Embryonic facial prominence (tissue), 1 donor: ENCODE measurements around the gene BTG3.

Source experiments
- DNase-seq: peaks from one replicate; pipeline ENCODE4 v3.0.0-alpha.2; 2016; ENCODE audit errors: extremely low spot score

BTG3 gene

DNA sequence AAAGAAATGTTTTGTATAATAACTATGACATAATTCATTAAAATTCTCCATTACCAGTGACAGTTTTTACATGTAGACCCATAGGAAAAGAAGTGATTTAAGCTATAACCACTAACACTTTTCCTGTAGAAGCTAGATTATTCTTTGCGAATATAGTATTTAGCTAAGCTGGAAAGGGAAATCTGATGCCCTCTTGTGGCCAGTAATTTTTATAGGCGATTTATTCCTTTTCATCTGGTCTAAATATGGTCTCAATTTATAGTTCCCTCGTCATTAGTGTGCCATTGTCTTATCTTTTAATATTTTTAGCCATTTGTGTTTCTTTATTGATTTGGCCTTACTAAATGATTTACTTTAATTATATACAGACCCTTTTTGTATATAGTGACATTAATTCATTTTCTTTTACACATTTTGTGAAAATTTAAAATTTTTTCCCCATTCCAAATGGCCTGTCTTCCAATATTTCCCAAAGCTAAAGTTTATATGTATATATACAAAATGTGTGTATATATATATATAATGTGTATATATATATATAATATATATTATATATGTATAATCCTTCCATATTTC is 26.7 kb downstream of the BTG3 start:
- peak; percentile 20 for DNase-seq

GRCh38 chr21:17583898-17584297 is 28.8 kb downstream of the BTG3 start:
- DNase-seq, result no peak

- no peak for DNase-seq
These were observed 32.4 kb downstream of the BTG3 start for GRCh38 chr21:17580319-17580718.

GRCh38 chr21:17578876-17579275 is 33.8 kb downstream of the BTG3 start:
- DNase-seq, result no peak

GRCh38 chr21:17578162-17578561 is 34.5 kb downstream of the BTG3 start:
- no peak for DNase-seq

DNA sequence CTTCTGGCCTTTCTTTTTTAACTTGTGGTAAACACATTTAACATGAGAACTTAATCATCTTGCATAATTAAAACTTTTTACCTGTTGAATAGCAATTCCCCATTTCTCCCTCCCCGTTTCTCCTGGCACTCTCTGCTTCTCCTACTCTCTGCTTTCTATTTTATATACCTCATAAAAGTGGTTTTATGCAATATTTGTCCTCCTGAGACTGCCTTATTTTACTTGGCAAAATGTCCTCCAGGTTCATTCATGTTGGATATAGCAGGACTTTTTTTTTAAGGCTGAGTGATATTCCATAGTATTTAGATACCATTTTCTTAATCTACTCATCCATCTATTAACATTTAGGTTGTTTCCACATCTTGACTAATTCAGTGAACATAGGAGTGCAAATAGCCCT is 35.0 kb downstream of the BTG3 start:
- no peak for DNase-seq

GRCh38 chr21:17576080-17576835 is 36.4 kb downstream of the BTG3 start:
- DNase-seq, result no peak

DNA sequence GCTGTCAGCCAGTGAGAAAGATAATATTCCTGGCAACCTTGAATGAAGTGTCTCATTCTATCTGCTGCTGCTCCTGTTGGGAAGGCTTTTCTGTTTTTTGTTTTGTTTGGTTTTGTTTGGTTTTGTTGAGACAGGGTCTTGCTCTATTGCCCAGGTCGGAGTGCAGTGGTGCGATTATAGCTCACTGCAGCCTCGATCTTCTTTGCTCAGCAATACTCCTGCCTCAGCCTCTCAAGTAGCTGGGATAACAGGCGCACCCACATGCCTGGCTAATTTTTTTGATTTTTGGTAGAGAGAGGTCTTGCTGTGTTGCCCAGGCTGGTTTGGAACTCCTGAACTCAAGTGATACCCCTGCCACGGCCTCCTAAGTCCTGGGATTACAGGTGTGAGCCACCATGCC is 37.6 kb downstream of the BTG3 start:
- no peak for DNase-seq

DNA sequence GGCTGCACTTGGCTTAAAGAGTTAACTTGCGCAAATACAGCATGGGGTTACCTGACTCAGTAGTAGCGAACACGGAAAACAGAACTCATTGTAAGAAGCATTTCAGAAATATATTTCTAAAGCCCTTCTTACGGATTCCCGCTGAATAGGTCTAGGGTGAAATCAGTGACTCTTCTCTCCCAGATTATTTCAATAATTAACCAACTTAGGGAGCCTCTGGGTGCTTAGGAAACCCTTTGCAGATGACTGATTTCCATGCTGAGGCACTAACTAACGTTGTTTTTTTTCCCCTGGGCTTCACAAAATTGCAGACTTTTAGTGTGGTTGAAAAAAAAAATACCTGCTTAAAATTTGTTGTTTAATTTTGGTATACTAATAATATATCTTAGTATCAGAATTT is 40.3 kb downstream of the BTG3 start:
- no peak for DNase-seq

DNA sequence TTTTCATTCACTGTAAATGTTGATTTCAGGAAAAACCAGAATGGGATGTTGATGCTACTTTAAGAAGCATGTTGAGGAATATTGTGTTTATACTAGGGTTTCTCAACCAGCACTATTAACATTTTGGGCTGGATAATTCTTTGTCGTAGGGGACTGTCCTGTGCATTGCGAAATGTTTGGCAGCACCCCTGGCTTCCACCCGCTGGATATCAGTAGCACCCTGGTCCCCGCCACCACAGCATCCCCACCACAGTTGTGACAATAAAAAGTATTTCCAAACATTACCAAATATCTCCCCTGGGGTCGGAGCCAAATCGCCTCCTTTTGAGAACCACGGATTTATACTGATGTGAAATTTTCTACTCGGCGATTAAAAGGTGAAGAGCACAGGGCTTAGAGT is 41.9 kb downstream of the BTG3 start:
- DNase-seq, result no peak

- no peak for DNase-seq
These were observed 52.2 kb downstream of the BTG3 start for GRCh38 chr21:17560377-17561025.

GRCh38 chr21:17554679-17555465 is 57.8 kb downstream of the BTG3 start:
- no peak for DNase-seq

DNA sequence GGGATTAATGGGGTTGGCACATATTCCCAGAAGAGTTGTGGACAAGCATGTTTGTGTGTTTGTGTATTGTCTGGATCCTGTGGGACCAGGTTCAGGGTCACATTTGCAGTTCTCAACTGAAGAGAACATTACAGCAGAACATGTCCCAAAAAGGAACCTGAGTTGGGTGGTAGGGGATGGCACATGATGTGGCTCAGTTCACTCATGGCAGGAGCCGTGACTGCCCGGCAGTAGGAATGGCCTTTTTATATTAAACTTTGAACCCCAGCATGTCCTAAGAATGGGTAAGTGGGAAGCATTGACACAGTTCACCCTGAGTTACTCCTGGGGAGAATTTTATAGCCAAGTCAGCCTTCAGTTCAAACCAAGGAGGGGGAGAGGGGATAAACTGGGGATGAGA is 58.6 kb downstream of the BTG3 start:
- DNase-seq, result no peak

- DNase-seq, result no peak
These were observed 60.3 kb downstream of the BTG3 start for GRCh38 chr21:17552410-17552809.

DNA sequence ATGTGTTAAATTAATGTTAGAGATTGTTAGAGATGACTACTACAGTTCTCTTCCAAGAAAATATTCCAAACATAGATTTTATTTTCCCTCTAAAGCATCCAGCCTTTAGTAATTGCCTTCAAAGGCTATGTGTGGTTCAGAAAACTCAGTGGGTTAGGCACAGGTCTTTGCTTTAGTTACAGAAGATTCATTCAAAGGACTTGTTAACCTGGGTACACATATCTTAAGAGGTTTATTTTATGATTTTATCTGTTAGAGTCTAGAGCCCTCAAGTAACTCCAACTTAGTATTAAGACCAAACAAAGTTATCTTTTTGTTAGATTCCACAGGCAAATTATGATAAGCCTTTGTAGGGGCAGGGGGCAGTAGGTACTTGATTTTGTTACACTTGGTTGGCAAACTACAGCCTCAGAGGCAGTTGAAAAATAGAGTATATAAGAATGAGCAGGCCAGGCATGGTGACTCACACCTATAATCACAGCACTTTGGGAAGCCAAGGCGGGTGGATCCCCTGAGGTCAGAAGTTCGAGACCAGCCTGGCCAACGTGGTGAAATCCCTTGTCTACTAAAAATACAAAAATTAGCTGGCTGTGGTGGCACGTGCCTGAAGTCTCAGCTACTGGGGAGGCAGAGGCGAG is 61.9 kb downstream of the BTG3 start:
- DNase-seq, result no peak

GRCh38 chr21:17548262-17548661 is 64.4 kb downstream of the BTG3 start:
- no peak for DNase-seq

- DNase-seq, result no peak
These were observed 67.7 kb downstream of the BTG3 start for GRCh38 chr21:17545007-17545406.
